NK-92 (cell line): Measurements from ENCODE around the gene CSTB.

Experiments used
- DNase-seq: peaks from one replicate; lab custom pipeline; 2025; ENCODE audit not compliant: unreplicated experiment; lab: John Stamatoyannopoulos, UW

CSTB gene

GRCh38 chr21:43811262-43812105, 35.4 kb upstream of the CSTB start:
- no peak for DNase-seq

DNA sequence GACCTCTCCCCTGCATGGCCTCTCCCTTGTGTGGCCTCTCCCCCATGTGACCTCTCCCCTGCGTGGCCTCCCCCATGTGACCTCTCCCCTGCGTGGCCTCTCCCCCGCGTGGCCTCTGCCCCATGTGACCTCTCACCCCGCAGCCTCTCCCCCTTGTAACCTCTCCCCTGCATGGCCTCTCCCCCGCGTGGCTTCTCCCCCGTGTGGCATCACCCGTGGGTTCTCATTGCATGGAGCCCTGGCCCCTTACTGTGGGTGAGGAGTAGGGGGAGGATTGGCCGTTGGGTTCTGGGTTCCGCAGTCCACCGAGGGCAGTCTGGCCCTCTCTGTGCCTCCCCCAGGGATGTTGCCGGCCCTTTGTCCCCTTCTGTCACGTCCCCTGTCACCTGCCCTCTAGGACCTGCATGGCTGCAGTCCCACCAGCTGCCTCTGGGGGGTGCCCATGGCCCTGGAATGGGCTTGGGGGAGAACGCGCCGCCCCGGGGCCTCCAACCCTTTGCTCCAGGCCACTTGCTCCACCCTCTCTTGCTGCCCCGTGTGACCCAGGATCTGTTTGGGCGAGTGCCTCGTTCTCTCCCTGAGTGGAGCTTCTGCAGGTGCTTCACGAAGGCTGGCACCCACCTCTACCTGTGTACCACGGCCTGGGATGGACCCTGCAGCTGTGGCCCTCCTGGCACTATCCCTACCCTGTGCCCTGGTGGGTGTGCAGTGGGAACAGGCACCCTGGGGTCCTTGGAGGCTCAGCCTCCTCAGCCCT, 34.6 kb upstream of the CSTB start:
- peak; percentile 26 for DNase-seq

DNA sequence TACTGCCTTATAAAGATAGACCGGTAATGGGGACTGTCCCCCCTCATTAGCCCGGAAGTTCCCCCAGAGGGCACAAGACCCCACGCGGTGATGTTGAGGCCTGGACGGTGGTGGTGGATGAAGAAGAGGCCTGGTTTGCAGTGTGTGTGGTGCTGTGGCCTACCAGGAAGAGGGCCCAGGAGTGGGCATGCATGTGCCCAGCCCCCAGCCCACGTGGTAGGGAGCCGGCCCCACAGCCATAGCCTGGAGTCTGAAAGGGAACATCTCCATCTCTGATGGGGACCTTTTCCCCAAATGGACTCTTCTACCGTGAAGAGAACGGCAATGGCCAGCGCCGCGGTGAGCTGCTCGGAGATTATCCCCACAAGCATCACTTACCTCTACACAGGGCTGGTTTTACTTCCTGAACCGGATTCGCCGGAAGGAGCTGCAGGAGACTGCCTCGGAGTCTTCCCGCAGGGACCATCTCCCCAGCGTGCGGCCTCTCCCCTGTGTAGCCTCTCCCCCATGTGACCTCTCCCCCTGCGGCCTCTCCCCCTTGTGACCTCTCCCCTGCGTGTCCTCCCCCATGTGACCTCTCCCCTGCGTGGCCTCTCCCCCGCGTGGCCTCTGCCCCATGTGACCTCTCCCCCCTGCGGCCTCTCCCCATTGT, 33.9 kb upstream of the CSTB start:
- DNase-seq = no peak

DNA sequence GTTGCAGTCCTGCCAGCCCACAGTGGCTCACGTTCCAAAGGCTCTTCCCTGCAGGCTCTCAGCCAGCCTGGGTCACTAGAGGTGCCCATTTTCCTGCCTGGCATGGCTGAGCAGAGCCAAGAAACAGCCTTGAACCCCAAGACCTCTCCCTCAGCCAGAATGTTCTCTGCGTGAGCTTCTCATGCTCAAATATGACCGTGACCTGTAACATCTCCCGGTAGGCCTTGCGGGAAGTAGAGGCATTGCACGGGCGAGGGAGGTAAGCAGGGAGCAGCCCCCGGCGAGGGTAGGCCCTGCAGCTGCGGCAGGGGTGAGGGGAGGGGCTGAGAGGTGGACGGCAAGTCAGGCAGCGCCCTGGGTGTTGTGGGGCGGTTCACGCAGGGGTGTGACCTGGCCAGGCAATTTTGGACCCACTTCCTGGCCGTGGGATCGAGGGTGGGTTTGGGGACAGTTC, 33.3 kb upstream of the CSTB start:
- no peak for DNase-seq

DNA sequence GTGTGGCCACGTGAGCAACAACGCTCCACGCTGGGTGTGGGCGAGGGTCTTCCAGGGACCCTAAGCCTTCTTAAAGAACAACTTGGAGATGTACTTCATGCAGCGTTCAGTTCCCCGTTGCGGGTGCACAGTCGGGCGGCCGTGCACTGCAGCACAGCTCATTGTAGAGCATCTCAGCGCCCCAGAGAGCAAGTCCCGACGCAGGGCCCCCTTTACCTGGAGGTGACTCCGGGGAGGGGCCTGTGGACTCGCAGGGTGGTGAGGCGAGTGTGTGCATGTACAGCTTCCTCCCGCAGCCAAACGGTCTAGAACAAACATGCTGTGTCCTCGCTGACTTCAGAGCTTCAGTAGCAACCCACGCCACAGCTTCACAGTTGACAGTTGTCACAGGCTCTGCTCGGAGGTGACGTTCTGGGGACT, 32.7 kb upstream of the CSTB start:
- DNase-seq = no peak

GRCh38 chr21:43808367-43808766, 32.3 kb upstream of the CSTB start:
- DNase-seq = no peak

DNA sequence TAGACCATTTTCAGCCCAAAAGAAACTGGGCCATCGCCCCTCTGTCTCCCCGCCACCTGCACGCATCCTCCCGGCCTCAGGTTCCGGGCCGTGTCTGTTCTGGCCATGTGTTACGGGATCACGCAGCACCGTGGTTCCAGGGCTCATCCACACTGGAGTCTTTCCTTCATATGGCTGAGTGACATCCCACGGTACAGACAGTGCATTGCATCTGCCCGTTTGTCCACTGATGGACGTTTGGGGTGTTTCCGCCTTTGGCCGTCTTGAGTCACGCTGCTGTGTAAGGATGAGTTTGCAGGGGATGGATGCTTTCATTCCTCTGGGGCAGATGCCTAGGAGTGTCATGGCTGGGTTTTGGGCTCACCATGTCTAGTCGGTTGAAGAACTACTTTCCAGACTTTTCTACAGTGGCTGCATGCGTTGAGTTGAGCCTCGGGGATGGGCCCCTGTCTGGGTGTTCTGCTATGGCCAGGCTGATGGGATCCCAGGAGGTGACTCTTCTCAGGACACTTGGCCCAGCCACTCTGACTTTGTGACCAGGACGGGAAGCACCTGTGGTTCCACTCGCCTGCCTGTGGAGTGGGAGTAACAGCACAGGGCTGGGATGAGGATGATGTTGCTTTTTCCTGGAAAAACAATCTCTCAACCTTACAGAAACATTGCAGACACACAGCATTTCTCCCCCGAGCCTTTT, 30.1 kb upstream of the CSTB start:
- no peak for DNase-seq

GRCh38 chr21:43805275-43805800, 29.2 kb upstream of the CSTB start:
- DNase-seq = no peak

DNA sequence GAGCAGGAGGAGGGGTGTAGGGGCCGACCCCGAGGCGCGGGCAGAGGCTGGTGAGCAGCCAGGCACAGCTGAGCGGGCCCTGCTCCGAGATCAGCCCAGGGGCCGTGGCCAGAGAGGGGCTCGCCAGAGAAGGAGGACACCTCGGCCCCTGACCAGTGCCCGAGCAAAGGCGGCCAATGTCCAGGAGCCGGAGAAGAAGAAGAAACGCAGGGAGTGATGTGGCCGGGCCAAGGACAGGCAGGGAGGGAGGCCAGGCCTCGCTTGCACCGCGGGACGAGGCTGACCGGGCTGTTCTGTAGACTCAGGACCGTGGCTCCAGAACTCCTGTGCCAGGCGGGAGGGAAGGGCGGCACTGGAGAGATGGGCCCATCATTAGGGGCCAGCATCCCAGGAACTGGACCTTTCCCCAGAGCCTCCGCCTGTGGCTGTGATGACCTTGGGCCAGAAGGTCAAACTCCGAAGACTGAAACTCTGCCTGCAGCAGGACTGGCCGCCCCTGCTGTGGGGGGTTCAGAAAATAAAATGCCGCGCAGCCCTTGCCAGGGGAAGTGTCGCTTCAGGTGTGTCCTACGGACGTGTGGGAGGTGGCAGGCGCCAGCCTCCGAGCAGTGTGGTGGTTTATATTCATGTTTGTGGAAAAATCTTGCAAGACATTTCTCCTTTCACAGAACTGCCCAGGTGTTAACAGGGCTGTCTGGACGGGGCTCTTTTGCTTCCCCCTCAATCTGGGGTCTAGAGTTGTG, 27.6 kb upstream of the CSTB start:
- DNase-seq = no peak

DNA sequence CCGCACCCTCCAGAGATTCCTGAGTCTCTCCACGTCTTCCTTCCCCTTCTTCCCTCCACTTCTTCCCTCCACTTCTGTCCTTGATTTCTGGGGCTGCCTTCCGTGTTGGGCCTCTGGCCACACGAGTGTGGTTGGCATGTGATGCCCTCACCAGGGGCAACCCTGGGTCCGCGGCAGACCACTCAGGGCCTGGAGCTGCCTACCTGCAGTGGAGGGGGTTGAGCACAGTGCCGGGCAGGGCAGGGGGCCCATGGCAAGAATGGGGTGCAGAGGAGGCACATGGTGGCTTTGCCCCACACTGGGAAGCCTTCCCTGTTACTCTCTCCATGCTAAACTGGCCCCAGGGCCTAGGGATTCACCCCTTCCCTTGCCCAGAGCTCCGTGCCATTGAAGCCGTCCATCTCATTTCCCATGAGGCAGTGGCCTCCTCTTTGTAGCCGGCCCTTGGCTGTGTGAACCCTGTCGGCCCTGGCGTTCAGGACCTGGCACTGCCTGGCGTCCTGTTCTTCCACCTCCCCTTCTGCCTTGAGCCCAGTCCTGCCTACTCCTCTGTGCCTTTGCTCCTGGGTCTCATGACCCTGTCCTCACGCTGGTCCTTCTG, 26.7 kb upstream of the CSTB start:
- DNase-seq = no peak

- DNase-seq = no peak
These were observed 25.1 kb upstream of the CSTB start for GRCh38 chr21:43801006-43801783.

- DNase-seq = no peak
These were observed 24.5 kb upstream of the CSTB start for GRCh38 chr21:43800566-43800965.

DNA sequence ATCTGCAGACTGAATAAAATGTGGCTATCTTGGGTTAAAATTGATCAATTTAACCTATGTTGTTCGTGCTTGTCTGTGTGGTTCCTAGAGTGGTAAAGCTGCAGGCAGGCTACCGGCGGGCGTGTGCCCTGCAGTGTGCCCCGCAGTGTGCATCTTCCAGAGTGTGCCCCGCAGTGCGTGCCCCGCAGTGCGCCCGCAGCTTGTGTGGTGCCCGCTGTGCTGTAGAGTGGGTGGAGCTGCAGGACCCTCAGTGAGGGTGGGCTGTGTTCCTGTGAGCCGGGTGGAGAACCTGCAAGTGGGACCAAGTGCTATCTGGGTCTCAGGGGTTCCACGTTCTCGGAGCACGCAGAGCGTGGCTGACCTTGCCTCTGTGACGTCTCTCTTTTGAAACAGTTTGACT, 24.0 kb upstream of the CSTB start:
- no peak for DNase-seq

DNA sequence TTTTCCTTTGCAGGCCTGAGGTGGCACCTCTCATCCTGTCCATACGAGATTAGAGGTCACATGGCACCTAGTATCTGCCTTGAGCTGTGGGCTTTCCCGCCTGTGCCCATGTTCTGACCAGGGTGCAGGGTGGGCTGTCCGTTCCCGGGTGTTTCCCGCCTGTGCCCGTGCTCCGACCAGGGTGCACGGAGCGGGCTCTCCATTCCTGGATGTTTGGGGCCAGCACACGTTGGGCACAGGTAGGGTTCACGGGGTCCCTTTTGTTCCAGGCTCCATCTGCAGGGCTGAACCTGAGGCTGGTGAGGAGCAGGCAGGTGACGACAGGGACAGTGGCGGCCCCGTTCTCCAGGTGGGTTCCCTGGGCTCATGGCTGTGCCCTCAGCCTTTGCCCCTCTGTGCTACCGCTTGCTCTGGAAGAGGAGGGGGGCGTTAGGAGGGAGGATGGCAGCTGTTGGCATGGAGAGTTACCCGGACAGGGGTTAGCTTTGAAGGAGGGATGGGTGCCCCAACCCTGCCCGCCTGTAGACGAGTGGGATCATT, 23.3 kb upstream of the CSTB start:
- no peak for DNase-seq

DNA sequence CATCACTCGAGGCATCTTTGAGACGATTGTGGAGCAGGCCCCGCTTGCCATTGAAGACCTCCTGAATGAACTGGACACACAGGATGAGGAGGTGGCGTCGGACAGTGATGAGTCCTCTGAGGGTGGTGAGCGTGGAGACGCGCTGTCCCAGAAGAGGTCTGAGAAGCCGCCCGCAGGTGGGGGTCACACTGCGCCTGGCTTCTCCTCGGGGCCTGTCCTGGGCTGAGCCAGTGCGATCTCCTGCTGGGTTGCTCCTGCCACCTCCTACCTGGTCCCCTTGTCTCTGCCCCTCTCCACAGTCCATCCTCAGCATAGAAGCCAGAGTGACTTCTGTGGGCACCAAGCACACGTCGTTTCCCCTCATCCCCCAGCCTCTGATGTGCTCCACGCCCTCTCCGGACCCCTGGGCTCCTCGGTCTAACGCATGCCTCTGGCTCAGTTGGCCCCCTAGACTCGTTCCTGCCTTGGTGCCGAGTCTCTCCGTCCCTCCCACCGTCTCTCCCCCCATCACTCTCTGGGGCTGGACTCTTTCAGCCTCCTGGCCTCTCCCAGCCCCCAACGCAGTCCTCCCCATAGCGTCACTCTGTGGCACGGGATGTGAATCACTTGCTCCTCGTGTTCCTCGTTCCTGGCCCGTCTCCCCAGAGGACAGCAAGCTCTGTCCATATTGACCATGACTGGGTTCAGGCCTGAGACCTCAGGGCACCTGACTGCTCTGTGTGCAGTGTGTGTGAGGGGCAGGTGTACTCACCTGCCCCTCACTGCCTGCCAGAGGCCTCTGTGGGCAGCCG, 22.0 kb upstream of the CSTB start:
- no peak for DNase-seq

- DNase-seq = no peak
These were observed 21.3 kb upstream of the CSTB start for GRCh38 chr21:43797415-43797814.

DNA sequence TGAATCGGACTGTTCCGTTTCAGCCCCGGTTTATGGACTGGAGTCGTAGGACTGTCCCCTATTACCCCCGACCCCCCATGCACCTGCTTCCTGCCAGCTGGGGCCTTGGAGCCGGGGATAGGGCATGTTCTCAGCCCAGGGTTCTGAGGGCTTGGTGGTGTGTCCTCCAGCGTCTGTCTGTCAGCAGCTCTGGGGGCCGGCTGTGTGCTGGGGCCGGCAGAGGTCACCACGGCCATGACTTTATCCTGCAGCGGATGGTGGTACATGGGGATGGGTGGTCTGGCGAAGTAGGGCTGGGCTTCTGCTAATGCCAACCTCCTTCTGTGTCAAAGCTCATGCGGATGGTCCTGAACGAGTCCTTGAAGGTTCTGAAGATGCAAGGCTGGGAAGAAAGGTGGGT, 18.7 kb upstream of the CSTB start:
- DNase-seq = no peak

- no peak for DNase-seq
These were observed 18.2 kb upstream of the CSTB start for GRCh38 chr21:43794311-43794710.
